SK-N-MC (cell line): ENCODE data around the gene SMYD4.

Source experiments
- EZH2 ChIP-seq: fragments of 200-600 bp; sonication (generic); IDR thresholded peaks from one replicate; pipeline ENCODE4 v1.6.1; 2017; ENCODE audit warnings: antibody characterized with exemption
- POLR2AphosphoS5 ChIP-seq: IDR thresholded peaks from 2 replicates; pipeline ENCODE4 v1.6.1; 2012; ENCODE audit warnings: mild to moderate bottlenecking, low read depth, low read length, borderline replicate concordance

GRCh38 chr17:1732241-1732832, 97.4 kb downstream of the SMYD4 start:
- TF ChIP-seq POLR2AphosphoS5 (no peak), EZH2 (no peak)
